Fibroblast of skin of abdomen (primary cell): ENCODE data around the gene BAHD1.
"Not testable (repeated sequence)": the region's sequence is repeated elsewhere in the genome, so short reads cannot be mapped to it uniquely, and the experiment has no call there.

Source experiments
- DNase-seq: peaks from one replicate; pipeline ENCODE4 v3.0.0-alpha.2; 2013

BAHD1 gene

DNA sequence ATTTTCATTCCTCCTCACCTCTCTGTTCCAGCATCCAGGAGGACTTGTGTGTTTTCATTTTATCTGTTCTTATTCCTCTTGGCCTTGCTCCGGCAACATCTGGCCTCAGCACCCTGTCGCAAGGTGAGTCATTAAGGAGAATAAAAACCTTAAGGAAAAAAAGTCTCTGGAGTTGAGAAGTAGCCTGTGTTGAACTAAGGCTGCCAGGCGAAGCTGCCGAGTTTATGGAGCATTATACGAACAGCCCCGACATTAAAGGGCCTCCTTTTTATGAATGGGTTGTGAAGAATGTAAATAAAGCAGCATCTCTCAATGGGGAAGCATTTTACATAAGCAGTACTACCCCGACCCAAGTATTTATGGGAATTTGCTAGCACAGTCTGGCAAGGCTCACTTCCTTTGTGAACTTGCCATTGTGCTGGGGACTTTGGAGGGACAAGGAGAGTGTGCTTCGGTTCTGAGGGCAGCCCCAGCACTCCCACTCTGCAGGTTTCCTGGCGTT lies 4.7 kb downstream of the BAHD1 start:
- peak; percentile 57 for DNase-seq

DNA sequence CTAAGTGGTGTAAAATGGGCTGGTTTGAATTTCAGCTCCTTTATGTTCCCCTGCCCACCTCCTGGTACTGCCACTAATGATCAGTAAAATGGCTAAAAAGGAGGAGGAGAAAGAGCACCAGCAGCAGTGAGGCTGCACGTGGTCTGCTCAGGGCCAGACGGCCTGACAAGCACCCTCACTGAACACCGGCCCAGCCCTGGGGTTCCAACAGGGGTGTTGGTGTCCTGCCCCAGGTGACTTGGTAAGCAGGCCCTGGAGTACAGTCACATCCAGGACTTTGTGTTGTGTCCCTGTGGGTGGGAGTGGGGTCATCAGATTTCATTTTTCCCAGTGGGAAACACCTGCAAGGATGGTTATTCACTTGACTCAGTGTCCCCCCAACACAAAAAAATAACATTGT lies 5.4 kb downstream of the BAHD1 start:
- DNase-seq = no peak

DNA sequence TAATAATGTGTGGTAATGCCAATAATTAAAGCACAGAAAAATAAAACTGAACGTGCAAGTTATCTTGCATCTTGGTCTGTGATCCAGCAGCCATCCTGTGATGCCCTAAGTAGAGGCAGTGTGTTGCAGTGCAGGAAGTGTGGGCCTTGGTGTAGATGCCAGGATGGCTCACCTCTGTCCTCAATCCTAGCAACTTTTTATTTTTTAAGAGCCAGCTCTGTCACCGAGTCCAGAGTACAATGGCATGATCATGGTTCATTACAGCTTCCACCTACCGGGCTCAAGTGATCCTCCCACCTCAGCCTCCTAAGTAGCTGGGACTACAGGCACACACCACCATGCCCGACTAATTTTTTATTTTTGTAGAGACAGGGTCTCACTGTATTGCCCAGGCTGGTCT lies 7.6 kb downstream of the BAHD1 start:
- DNase-seq = no peak

DNA sequence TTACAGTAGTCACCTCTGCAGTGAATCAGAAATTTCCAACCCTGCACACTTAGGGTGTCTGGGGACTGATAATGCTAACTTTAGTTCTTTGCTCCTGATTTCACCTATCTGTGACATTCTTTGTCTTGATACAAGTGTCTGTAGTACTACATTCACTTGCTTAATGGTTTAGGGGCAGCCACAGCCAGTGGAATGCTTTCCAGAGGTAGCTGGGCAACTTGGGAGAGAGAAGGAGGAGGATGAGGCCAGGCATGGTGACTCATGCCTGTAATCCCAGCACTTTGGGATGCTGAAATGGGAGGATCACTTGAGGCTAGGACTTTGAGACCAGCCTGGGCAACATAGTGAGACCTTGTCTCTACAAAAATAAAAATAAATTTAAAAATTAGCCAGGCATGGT lies 8.5 kb downstream of the BAHD1 start:
- peak; percentile 40 for DNase-seq

DNA sequence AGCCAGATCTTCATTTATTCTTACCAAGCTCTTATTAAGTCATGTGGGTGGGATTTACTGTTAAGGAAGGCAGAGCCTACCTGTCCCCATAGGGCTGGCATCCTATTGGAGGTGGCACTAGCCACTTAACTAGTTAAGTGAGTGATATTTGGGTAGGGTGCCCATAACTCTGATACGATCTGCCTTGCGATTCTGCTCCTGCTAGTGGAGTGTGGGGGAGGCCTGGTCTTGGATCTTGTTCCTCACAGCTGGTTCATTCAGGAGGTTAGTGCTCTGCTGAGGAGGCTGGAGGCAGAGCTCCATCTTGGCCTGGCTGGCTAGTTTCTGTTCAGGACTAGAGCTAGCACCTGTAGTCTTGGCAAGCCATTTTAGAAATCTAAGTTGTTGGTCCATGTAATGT lies 9.3 kb downstream of the BAHD1 start:
- no peak for DNase-seq

DNA sequence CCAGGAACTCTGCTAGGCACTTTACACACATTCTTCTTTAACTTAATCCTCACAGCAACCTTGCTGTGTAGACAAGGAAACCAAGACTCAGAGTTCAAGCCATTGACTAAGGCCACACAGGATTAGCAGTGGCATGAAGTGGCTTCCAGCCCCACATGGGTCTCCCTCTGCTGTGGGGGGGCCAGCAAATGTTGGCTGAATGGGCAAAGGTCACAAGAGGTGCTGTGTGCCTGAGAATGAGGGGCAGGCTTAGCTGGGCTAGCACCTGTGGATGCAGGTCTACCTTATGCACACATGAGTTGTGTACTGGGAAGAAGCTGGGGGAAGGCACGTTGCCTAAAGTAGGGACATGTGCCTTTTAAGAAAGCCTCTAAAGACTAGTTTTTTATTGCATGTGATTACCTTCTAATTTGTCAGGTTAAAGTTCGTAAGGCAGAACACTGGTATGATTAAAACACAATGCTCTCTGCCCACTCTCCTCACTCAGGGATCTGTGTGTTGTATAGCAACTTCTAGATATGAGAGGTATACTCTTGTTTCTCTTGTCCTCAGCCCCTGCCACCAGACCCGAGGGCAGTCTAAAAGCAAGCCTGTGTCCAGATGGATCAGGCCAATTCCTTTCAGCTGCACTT lies 10.9 kb downstream of the BAHD1 start:
- DNase-seq = no peak

DNA sequence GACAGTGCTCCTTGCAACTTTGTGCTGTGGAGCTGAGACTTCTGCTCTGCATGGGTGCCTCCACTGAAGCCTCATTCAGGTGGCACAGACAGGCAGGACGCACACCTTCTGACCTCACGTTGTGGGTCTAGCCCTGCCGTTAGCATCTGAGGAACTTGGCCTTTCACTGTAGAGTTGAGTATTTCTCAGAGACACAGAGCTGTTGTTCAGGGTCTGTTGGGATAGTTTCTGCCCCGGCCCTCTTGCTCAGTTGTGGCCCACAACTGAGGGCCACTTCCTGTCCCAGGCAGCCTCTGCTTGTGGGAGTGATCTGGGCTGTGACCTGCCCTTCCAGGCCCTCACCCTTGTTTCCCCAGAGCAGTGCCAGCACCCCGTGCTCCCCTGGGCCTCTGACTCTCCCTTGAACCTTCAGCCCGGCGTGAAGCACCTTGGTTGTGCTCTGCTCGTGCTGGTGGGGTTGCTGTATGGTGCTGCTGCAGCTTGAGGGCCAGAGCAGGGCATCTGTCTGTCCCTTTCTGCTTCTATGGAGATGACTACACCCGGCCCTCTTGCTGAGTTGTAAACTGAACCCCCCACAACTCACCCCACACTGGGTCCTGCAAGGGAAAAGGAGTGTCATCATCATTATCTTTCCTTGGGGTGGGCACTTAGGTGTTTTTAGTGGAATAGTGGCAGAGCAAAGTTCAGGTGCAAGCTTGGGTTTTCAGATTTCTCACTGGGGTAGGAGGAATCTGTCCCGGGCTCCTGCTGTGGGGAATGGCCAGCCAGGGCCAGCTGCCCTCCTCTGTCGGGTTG lies 11.7 kb downstream of the BAHD1 start:
- no peak for DNase-seq

DNA sequence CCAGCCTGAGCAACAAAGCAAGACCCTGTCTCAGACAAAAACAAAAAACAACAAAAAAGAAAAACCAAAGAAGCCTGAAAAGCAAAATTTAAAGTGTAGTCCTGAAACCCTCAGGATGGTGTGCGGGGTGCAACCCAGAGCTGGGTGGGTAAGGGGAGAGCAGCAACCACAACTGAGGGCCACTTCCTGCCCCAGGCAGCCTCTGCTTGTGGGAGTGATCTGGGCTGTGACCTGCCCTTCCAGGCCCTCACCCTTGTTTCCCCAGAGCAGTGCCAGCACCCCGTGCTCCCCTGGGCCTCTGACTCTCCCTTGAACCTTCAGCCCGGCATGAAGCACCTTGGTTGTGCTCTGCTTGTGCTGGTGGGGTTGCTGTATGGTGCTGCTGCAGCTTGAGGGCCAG lies 13.2 kb downstream of the BAHD1 start:
- not testable (repeated sequence) for DNase-seq

DNA sequence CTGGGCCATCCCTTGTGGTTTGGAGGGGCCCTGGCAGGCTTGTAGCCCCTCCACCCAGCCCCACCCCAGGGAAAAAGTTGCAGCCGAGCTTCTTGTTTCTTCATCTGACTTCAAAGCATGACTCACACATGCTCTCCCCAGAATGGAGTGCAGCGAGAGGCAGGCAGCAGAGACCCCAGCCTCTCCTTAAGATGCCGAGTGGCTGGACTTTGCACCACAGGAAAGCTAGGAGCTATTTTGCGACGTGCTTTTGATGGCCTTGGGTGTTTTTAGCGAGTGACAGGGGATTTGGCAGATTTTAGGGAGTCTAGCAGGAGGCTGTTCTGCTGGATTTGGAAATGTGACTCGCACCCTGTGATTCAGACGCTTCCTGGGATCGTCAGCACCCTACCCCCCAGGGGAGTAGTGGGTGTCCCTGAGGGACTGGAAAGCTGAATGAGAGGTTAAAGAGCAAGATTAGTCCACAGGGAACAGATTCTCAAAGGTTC lies 14.2 kb downstream of the BAHD1 start:
- peak; percentile 42 for DNase-seq

DNA sequence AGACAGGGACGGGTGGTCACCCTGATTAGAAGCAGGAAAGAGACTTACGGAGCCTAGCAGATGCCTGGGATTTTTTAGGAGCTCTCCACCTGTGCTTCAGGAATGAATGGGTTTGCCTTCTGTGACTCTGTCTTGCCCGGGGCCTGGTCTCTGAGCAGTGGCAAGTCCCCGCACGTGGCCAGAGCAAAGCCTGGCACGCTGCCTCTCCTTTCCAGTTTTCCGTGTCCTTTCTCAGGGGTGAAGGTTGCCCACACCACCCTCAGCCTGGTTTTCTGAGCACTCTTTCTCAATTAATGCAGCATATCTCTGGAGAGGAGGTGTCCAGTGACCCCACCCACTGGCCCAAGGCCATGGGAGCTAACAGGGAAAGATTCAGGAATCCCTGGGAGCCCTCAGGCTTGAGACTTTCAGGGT lies 15.6 kb downstream of the BAHD1 start:
- no peak for DNase-seq

DNA sequence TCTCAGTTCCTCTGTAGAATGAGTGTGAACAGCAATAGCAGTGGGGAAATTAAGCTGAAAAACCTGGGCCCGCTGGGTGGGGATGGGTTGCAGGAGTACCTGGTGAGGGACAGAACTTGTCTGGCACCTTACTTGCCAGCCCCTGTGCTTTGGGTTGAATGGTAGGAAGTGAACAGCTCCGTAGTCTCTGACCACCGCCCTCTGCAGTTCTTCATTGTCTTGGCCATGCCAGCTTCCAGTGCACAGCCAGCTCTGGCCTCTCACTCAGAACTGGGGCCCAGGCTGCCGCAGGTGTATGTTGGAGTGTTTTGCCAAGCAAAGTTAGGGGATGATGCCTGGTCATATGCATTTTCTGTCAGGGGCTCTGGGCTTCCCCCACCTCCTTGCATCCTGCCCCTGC lies 16.0 kb downstream of the BAHD1 start:
- DNase-seq = no peak

DNA sequence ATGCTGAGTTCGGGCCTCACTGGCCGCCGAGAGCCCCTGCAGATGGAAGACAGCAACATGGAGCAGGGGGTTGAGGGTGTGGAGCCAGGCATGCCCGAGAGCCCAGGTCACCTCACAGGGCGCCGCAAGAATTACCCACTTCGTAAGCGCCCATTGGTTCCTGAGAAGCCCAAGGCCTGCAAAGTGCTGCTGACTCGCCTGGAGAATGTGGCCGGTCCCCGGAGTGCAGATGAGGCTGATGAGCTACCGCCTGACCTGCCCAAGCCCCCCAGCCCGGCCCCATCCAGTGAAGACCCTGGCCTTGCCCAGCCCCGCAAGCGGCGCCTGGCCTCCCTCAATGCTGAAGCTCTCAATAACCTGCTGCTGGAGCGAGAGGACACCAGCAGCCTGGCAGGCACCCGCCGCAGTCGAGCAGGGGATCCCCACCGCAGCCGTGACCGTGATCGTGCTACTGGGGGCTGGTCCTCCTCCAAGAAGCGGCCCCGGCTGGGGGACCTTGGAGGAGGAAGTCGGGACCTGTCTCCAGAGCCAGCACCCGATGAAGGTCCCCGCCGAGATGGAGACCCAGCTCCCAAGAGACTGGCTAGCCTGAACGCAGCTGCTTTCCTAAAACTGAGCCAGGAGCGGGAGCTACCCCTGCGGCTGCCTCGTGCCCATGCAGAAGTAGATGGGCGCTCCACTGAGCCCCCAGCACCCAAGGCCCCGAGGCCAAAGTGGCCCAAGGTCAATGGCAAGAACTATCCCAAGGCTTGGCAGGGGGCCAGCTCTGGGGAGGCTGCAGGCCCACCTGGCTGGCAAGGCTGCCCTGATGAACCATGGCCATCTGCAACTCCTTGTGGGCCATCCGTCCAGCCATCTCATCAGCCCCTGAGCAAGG lies 18.0 kb downstream of the BAHD1 start:
- no peak for DNase-seq

DNA sequence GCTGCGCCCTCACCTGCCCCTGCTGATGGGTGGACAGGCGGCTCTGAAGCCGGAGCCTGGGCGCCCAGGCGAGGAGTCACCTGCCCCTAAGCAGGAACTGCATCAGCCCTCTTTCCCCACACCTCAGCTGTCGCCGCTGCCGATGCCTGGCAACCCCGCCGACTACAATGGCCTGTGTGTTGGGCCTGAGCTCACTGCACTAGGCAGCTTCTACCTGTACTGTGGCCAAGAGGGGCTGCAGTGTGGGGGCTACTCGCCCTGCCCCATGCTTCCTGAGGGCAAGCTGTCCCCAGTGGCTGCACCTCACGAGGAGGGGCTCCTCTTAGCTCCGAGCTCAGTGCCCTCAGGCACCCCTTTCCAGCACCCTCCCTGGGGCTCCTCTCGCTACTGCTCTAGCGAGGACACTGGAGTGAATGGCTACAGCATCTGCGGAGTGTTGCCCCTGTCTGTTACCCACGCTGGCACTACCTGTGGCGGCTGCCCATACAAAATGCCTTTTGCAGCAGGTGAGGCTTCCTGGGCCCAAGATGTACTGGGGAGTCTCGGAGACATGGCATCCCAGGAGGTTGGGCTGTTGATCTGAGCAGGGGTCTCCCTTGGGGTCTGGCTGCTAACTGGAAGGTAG lies 18.8 kb downstream of the BAHD1 start:
- DNase-seq = no peak

DNA sequence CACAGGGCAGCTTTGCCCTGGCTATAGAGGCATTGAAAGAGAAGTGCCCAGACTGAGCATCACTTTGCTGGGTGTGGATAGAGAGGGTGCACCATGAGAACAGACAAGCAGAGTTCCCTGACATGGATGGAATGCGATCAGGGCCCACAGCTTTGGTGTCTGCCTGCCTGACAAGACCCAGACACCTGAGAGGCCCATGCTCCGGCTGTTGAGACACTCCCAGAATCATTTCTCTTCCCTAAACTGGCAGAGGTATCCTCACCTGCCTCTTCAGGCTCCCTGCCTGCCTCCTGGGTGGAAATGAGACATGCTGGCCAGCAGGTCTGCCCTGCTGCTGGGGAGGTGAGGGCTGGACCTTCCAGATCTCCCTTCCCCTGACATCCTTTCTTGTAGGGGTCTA lies 19.7 kb downstream of the BAHD1 start:
- DNase-seq = no peak

DNA sequence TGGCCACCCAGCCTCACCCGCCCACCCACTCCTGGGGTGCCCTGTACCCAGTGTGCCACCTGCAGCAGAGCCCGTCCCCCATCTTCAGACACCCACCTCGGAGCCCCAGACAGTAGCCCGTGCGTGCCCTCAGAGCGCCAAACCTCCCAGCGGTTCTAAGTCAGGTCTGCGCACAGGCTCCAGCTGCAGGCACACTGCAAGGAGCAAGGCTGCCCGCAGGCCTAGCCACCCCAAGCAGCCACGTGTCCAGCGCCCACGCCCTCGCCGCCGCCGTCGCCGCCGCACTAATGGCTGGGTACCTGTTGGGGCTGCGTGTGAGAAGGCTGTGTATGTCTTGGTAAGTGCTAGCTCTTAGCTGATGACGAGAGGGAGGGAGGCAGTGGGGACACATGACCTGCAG lies 21.2 kb downstream of the BAHD1 start:
- DNase-seq = no peak

DNA sequence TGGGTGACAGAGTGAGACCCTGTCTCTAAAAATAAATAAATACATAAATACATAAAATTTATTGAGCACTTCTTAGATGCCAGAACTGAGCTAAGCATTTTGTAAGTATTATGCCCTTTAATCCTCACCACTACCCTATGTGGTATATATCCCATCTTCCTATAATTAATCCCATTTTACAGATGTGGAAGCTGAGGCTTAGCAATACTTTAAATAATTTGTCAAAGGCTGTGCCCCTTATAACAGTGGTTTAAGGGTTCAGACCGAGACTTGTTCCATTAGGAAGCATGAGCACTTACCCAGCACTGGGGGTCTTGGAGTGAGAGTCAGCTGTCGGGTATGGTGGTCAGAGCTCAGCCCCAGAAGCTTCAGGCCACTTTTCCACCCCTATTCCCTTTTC lies 22.5 kb downstream of the BAHD1 start:
- no peak for DNase-seq

DNA sequence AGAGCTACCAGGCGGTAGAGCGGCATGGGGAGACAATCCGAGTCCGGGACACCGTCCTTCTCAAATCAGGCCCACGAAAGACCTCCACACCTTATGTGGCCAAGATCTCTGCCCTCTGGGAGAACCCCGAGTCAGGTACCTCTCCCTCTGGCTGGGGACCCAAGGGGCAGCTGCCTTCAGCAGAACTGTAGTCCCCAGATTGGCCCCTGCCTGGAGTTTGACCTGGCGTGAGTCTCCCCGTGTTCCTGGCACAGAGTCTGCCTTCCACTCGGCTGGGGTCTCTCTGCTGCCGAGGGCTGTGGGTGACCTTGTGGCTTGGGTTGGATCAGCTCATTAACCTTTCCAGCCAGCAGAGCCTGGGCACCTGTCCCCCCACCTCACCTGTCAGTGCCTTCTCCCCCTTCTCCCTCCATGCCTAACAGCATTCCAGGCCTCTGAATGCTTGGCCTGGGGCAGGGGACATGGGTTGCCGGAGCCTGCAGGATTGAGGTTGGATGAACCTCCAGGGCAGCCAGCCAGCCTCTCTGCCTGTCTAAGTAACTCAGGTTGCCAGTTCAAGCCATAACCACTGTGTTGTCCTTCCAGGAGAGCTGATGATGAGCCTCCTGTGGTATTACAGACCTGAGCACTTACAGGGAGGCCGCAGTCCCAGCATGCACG lies 23.3 kb downstream of the BAHD1 start:
- DNase-seq = no peak

DNA sequence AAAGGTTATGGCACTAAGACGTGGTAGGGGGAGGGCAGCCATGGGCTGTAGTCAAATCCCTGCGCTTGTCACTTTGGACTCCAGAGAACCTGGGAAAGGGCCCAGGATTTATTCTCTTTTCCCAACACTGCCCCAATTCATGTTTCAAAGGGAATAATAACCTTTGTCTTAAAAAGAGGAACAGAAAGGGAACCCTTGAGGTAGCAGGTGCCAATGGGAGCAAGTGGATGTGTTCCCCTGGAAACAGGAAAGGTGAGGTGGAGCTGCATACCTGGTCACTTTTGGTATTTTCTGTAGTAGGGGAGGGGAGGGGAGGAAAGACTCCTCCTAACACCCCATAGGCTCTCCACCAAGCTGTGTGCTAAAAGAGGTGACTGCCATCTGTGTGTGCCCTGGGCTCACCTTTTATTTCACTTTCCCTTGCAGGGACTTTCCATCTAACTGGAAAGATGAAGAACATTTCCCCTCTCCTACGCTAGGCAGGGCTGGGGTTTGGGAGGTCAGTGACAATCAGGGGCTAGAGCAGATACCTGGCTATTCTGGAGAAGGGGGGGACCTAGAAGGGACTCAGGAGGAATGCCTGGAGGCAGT lies 23.9 kb downstream of the BAHD1 start:
- no peak for DNase-seq

DNA sequence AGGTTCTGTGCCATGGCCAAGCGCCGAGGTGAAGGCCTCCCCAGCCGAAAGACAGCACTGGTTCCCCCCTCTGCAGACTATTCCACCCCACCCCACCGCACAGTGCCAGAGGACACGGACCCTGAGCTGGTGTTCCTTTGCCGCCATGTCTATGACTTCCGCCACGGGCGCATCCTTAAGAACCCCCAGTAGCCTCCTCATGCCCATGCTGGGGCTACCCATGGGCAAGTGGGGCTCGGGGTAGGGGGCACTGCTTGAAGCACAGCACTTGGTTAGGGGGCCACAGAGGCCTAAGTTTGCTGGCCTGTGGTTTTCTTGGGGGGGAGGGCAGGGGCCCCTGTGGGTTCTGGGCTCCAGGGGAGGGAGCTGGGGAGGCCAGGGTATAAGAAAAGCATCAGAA lies 25.2 kb downstream of the BAHD1 start:
- DNase-seq = no peak

DNA sequence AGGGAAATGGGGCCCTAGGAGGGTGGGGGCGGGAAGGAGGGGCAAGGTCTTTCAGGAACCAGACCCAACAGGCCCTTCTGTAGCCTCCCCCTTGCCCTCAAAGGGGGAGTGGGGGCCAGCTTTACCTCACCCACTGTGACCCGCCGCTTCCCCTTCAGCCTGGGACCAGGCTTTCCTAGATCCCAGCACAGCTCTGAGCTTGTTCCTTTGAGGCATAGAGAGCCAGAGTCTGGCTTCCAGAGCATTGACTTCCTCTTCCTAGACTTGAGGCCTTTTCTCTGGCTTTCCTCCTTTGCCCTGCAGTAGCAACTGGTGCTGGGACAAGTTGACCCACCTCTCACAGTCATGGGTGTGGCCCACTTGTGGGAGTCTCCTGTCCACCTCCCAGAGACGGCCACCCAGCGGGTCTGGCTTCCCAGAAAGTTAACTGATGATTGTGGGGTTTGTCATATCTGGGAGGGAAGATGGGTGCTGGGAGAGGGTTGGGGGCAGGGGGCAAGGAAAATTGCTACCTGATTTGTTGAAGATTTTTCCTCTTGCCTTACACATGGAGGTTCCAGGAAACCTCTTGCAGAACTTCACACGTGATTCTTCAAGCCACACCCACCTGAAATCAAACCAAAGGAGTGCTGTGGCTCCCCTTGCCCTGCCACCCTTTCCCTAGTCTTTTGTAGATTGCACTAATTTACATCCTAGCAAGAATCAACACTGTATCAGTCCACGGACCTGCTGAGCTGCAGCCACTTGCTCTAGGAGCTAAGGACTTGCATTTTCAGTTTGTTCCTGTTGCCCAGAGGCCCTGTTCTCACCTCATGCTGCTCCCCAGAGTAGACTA lies 25.9 kb downstream of the BAHD1 start:
- DNase-seq = no peak

DNA sequence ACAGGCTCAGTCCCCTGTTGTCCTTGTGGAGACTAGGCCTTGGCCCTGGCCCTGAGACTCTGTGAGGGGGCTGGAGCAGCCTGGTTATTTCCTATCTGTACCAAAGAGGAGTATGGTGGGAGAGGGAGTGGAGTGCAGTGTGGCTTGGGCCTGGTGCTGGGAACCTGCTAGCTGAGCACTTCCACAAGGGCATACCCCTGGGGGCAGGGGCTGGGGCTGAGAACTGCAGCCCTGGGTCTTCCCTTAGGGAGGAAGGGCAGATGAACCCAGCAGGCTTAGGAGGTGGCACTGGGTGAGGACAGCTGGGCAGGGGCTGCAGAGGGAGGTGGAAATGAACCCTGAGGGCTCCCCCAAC lies 26.5 kb downstream of the BAHD1 start:
- no peak for DNase-seq
